SIG-M5 (cell line): ENCODE measurements around the gene MACIR.
"Not testable (repeated sequence)": the region's sequence is repeated elsewhere in the genome, so short reads cannot be mapped to it uniquely, and the experiment has no call there.

Experiments used
- DNase-seq: peaks from one replicate; lab custom pipeline; 2025; lab: John Stamatoyannopoulos, UW

Gene MACIR

GRCh38 chr5:103258368-103258956 lies at the start of gene MACIR:
MACIR (plus strand) TSS chr5:103258763; CDS start chr5:103275920, 17,157 bp downstream.
- DNase-seq = peak; percentile 89

- no peak for DNase-seq
These were observed 49.5 kb upstream of the MACIR start for GRCh38 chr5:103209065-103209464.

GRCh38 chr5:103210952-103211351 lies 47.6 kb upstream of the MACIR start:
- DNase-seq = no peak

- no peak for DNase-seq
These were observed 46.7 kb upstream of the MACIR start for GRCh38 chr5:103211576-103212561.

GRCh38 chr5:103216137-103216536 lies 42.4 kb upstream of the MACIR start:
- DNase-seq = no peak

- DNase-seq = no peak
These were observed 41.9 kb upstream of the MACIR start for GRCh38 chr5:103216697-103217096.

GRCh38 chr5:103217101-103217500 lies 41.5 kb upstream of the MACIR start:
- no peak for DNase-seq

GRCh38 chr5:103218164-103218563 lies 40.4 kb upstream of the MACIR start:
- no peak for DNase-seq

- DNase-seq = not testable (repeated sequence)
These were observed 39.5 kb upstream of the MACIR start for GRCh38 chr5:103219074-103219473.

- DNase-seq = no peak
These were observed 35.3 kb upstream of the MACIR start for GRCh38 chr5:103223031-103223955.

GRCh38 chr5:103224118-103224893 lies 34.3 kb upstream of the MACIR start:
- peak; percentile 25 for DNase-seq

GRCh38 chr5:103224894-103225246 lies 33.7 kb upstream of the MACIR start:
- DNase-seq = no peak

- no peak for DNase-seq
These were observed 30.5 kb upstream of the MACIR start for GRCh38 chr5:103228061-103228460.

GRCh38 chr5:103228588-103228987 lies 30.0 kb upstream of the MACIR start:
- peak; percentile 54 for DNase-seq

- no peak for DNase-seq
These were observed 26.1 kb upstream of the MACIR start for GRCh38 chr5:103232393-103232999.

GRCh38 chr5:103234239-103234975 lies 24.2 kb upstream of the MACIR start:
- no peak for DNase-seq

GRCh38 chr5:103235891-103236290 lies 22.7 kb upstream of the MACIR start:
- no peak for DNase-seq

GRCh38 chr5:103237778-103238177 lies 20.8 kb upstream of the MACIR start:
- DNase-seq = no peak

GRCh38 chr5:103243665-103244064 lies 14.9 kb upstream of the MACIR start:
- no peak for DNase-seq

GRCh38 chr5:103244398-103244797 lies 14.2 kb upstream of the MACIR start:
- DNase-seq = no peak
